ENCODE data around the gene CD300LB.

DNA sequence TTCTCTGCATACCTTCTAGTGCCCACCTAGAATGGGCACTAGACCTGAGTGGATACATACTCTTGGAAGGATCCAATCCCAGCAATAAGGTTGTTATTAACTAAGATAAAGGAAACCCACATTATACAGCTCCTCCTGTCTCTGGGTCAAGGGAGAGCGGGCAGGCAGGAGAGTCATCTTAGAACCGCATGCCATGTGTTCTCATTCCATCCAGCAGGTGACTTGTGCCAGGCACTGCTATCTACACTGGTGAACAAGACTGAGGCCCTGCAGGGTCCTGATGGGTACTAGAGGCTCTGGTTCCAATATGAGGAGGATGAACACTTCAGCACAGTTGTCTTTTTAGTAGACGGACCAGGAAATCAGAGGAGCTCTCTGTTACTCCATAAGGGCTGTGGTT lies 41.9 kb upstream of the CD300LB start:
- TF ChIP-seq SP1 (IDR thresholded peaks at IDR 0.05) = no peak
- TF ChIP-seq HDGF (IDR thresholded peaks at IDR 0.05; ENCODE audit: borderline replicate concordance) = no peak
- TF ChIP-seq FOXM1 (IDR thresholded peaks at IDR 0.05; ENCODE audit: borderline replicate concordance) = no peak
- no peak for TF ChIP-seq FOXA1 (IDR thresholded peaks at IDR 0.05)

Data from HEK293T (cell line).